Thoracic aorta endothelial cell (primary cell): Measurements from ENCODE around the gene CASP3. TPM values are rescaled to one million over a fixed set of nuclear protein-coding genes. Genes with fewer than 3 reads are reported as not detected.

ENCODE experiments used
- total RNA-seq: library from RNA; depleted of rRNA; stranded (reverse); fragments of >200 nt; gene quantifications from 2 replicates; pipeline ENCODE4 v1.2.3, GENCODE V29; 2012

CASP3 gene
- total RNA-seq: 114 and 132 TPM in 2 replicates

DNA sequence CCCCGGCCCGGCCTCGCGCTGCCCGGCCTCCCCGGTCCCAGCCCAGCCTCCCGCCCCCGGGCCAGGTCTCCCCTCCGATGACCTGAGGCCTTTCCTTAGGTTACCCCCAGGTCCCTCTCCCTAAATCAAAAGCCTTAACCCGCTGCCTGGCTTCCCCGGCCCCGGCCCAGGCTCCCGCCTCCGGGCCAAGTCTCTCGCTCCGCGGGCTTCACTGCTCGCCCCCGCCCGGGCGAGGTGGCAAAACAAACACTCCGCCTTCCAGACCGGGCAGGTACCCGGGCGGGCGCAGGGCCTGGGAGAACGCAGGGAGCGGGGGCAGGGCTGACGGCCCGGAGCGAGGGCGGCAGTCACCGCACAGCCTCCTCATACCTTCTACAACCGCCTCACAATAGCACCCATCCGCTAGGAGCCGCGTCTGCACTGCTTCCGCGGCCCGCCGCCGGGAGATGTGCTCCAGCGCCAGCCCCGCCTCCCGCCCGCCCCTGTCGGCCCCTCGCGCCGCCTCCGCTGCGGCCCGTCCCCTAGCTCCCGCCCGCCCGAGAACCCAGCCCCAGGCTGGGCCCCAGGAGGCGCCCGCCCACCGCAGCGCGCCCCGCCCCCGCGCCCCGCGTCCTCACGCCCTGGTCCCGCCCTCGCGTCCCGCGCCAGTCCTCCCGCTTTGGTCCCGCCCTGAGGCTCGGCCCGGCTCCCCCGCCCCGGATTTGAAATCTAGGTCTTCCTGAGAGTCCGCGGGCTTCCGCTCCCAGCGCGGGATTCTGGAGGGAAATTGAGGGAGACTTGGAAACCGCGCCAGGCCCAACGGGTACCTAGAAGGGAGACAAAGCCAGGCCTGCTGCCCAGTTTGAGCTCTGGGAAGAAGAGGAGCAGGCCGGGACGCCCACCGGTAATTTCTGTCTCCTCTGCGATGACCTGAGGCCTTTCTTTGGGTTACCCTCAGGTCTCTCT lies at the start of gene CASP3, which contains the start of gene PRIMPOL:
TSS of gene CASP3 (minus strand) at position 422 of the 945 bp plus-strand sequence. CDS start 10,994 bp downstream, outside the sequence.
TSS of gene PRIMPOL (plus strand) at position 713 of the 945 bp plus-strand sequence. CDS start 7,403 bp downstream, outside the sequence.

Other genes with a start within 250 kb of the CASP3 start
- gene IRF2, start 174.9 kb downstream of the CASP3 start, total RNA-seq: 26.3 and 29.0 TPM in 2 replicates
- gene PRIMPOL, start 291 bp upstream of the CASP3 start, total RNA-seq: 16.6 and 18.4 TPM in 2 replicates
- gene CENPU, start 84.6 kb upstream of the CASP3 start, total RNA-seq: 36.7 and 48.5 TPM in 2 replicates
- gene ACSL1, start 176.5 kb upstream of the CASP3 start, total RNA-seq: 31.3 and 37.6 TPM in 2 replicates